HTR-8/SVneo (cell line): ENCODE data around the gene KLRC3.
"Not testable (repeated sequence)": the region's sequence is repeated elsewhere in the genome, so short reads cannot be mapped to it uniquely, and the experiment has no call there.

Source experiments
- DNase-seq: peaks from one replicate; pipeline ENCODE4 v3.0.0; 2011; ENCODE audit warnings: low spot score, mixed read lengths; ENCODE audit not compliant: insufficient read length
- FAIRE-seq: peaks from 2 replicates; lab custom pipeline; 2011; peaks lifted over from hg19 to GRCh38; lab: Jason Lieb, UNC

Gene KLRC3

GRCh38 chr12:10420334-10420733, at the start of gene KLRC3:
KLRC3 (minus strand) TSS chr12:10420595; CDS start chr12:10420550, 45 bp downstream.
- FAIRE-seq: peak; percentile 13
- DNase-seq: not testable (repeated sequence)

GRCh38 chr12:10469701-10470100, 49.3 kb upstream of the KLRC3 start:
- no peak for FAIRE-seq
- DNase-seq: no peak

- no peak for DNase-seq
- no peak for FAIRE-seq
Measured at GRCh38 chr12:10466311-10466710, 45.9 kb upstream of the KLRC3 start.

GRCh38 chr12:10457760-10458159, 37.4 kb upstream of the KLRC3 start:
- FAIRE-seq: no peak
- DNase-seq: no peak

- FAIRE-seq (no peak), DNase-seq (no peak)
Measured at GRCh38 chr12:10456856-10457255, 36.5 kb upstream of the KLRC3 start.

GRCh38 chr12:10455766-10456165, 35.4 kb upstream of the KLRC3 start:
- FAIRE-seq (no peak), DNase-seq (no peak)

- FAIRE-seq: no peak
- no peak for DNase-seq
Measured at GRCh38 chr12:10454531-10454930, 34.1 kb upstream of the KLRC3 start.

GRCh38 chr12:10453156-10453555, 32.8 kb upstream of the KLRC3 start, which contains the start of gene KLRC1:
KLRC1 (minus strand) TSS chr12:10453377; CDS start chr12:10451156, 2,221 bp downstream.
- no peak for FAIRE-seq
- DNase-seq: no peak

- FAIRE-seq (no peak), DNase-seq (no peak)
Measured at GRCh38 chr12:10448236-10448635, 27.8 kb upstream of the KLRC3 start.

- peak; percentile 86 for FAIRE-seq
- not testable (repeated sequence) for DNase-seq
Measured at GRCh38 chr12:10446052-10446451, 25.7 kb upstream of the KLRC3 start.

GRCh38 chr12:10441144-10441543, 20.7 kb upstream of the KLRC3 start:
- FAIRE-seq, DNase-seq: not testable (repeated sequence)

- FAIRE-seq: peak; percentile 98
- not testable (repeated sequence) for DNase-seq
Measured at GRCh38 chr12:10439608-10440274, 19.3 kb upstream of the KLRC3 start.

GRCh38 chr12:10437601-10438000, 17.2 kb upstream of the KLRC3 start:
- peak; percentile 99 for FAIRE-seq
- DNase-seq: not testable (repeated sequence)

GRCh38 chr12:10435816-10436215, 15.4 kb upstream of the KLRC3 start, which contains the start of gene KLRC2:
KLRC2 (minus strand) TSS chr12:10436010; CDS start chr12:10435986, 24 bp downstream.
- not testable (repeated sequence) for DNase-seq
- FAIRE-seq: peak; percentile 90

- not testable (repeated sequence) for DNase-seq, FAIRE-seq
Measured at GRCh38 chr12:10430623-10431022, 10.2 kb upstream of the KLRC3 start.

- not testable (repeated sequence) for FAIRE-seq, DNase-seq
Measured at GRCh38 chr12:10425938-10426337, 5.5 kb upstream of the KLRC3 start.

GRCh38 chr12:10424260-10424899, 4.0 kb upstream of the KLRC3 start:
- not testable (repeated sequence) for DNase-seq
- peak; percentile 89 for FAIRE-seq

- FAIRE-seq: peak; percentile 100
- DNase-seq: not testable (repeated sequence)
Measured at GRCh38 chr12:10422159-10422558, 1.8 kb upstream of the KLRC3 start.

GRCh38 chr12:10409392-10409791, 11.0 kb downstream of the KLRC3 start, which contains the start of gene KLRC4:
KLRC4 (minus strand) TSS chr12:10409757; CDS start chr12:10409575, 182 bp downstream.
- FAIRE-seq (no peak), DNase-seq (no peak)

GRCh38 chr12:10408842-10409241, 11.6 kb downstream of the KLRC3 start:
- no peak for DNase-seq
- FAIRE-seq: no peak

- DNase-seq (no peak), FAIRE-seq (peak; percentile 33)
Measured at GRCh38 chr12:10406725-10407124, 13.7 kb downstream of the KLRC3 start.
